ENCODE results near the gene UNC5B.
"Not testable (repeated sequence)": the region's sequence is repeated elsewhere in the genome, so short reads cannot be mapped to it uniquely, and the experiment has no call there.

Gene UNC5B

DNA sequence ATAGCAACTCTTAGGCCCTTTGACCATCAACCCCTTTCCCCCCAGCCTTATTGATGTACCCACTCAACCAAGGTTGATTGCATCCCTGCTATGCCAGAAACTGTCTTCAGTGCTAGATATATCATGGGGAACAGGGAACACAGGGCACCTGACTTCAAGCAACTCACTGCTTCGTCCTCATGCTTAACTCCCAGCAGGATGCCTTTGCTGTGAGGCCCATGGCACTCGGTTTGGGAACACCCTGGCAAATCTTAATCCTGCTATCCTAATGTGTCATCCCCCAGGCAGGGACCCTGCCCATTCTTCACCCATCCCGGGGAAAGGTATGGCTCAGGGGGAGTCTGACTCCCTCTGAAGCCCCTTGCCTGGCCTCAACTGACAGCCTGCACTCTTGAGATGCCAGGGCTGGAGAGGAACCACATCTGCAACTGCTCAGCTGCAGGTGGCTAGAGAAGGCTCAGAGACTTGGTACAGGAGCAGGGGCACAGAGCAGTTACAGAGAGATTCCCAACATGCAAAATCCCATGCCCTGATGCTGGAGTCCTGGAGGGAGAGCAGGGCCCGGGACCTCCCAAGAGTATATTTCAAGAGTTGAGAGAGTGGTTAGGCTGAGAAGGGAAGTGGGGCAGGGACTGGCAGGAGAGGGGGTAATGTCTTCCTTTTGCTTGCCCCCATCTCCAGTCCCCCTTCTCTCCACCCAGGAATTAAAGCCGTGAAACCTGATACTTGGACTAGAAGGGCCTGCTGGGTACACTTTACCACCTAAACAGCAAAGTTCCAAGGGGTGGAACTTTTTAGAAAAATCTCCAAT is 2.4 kb upstream of the UNC5B start:
- no peak for DNase-seq

DNA sequence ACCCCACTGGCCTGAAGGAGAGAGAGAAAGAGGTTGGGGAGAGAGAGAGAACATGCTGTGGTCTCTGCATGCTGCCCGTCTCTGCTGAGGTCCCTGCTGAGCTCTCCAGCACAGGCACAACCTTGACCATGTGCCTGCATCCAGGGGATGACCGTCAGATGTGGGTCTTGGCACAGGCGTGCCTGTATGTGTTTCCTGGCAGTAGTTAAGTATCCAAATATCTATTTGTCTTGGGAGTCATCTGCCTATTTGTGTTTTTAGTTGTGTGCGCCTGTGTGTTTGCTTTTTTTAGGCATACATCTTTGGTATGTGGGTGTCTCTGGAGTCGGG is 1.9 kb upstream of the UNC5B start:
- DNase-seq = no peak

DNA sequence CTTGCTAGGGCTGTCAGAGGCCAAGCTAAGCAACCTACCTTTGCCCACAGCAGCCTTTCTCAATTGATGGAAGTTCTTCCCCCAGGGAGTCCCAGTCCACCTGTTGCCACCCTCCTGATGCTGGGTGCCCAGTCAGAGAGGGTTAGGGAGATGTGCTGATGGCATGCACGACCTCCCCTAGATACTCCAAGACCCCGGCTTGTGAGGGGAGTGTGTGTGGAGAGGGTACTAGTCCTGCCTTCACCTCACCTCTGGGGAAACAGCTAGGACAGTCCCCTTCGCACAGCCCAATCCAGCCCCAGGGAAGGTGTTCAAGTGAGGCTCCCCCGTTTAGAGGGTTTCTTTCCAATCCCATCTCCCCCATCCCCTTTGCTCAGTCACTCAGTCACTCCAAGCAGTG is 1.3 kb upstream of the UNC5B start:
- DNase-seq = no peak

DNA sequence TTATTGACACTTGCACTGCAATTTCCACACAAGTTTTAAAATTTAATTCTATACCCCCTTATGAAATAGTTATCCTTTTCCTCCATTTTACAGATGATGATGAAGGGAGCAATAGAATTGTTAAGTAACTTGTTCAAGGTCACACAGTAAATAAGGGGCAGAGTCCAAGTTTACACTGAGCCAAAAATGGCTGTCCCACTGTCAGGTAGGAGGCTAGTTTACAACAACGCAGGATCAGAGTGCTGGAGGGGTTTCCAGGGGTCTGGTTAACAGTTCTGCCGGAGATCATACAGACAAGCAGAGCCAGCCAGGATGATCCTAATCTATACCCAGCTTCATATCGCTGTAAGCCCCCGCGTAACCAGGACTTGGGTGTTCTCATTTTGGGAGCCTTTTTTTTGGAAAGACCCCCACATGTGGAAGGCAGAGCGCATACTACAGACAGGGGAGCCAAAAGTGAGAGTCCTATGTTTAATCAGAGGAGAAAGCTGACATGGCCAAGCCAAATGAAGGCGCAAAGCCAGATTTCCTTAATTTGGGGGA is 524 bp upstream of the UNC5B start:
- no peak for DNase-seq

DNA sequence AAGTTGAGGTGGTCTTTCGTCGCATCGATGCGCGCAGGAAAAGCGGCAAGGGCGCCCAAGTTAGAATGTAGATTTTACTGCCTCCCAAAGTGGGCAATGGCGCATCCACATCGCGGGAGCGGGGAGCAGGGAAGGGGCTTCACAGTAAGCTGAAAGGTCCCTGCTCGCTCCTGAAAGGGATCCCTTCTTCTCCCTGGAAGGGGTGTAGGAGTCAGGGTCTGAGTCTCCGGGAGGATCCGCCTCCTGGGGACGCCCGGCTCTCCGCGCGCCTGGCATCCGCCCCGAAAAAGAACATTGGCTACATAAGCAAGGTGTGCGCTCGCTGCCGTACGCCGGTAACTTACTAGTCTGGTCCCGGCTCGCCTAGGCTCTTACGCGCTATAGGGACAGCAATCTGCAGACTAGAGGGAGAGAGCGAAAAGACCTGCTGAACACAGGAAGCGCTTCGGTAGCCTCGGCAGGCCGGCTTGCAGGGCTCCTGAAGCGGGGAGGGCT is 804 bp downstream of the UNC5B start:
- DNase-seq = peak; percentile 49

DNA sequence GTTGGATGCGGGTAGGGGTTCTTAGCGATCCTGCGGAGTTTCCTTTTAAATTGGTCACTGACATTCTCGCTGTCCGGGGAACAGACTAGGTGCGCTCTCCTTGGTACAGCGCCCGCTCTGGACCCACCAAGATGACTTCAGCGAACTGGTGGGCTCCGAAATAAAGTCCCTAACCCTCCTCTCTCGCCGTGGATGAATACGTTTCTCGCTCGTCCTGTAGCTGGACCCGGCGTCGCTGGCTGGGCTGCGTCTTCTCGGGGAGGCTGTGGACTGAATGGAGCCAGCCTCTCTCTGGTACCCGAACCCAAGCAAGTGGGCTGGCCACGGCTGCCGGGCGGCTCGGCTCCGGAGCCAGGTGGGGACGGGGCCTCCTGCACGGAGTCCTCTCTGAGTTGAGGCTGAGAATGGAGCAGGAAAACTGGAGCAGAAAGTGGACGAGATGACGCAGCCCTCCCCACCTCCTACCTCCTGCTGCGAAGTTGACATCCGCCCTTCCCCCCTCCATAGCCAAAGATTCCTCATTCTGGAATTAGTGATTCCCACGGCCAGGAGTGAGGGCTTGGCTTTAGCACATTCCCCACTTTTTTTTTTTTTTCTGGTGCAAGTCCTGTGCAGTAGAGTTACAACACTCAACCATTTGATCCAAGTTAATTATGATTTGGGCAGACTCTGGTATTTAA is 1.5 kb downstream of the UNC5B start:
- DNase-seq = peak; percentile 81

DNA sequence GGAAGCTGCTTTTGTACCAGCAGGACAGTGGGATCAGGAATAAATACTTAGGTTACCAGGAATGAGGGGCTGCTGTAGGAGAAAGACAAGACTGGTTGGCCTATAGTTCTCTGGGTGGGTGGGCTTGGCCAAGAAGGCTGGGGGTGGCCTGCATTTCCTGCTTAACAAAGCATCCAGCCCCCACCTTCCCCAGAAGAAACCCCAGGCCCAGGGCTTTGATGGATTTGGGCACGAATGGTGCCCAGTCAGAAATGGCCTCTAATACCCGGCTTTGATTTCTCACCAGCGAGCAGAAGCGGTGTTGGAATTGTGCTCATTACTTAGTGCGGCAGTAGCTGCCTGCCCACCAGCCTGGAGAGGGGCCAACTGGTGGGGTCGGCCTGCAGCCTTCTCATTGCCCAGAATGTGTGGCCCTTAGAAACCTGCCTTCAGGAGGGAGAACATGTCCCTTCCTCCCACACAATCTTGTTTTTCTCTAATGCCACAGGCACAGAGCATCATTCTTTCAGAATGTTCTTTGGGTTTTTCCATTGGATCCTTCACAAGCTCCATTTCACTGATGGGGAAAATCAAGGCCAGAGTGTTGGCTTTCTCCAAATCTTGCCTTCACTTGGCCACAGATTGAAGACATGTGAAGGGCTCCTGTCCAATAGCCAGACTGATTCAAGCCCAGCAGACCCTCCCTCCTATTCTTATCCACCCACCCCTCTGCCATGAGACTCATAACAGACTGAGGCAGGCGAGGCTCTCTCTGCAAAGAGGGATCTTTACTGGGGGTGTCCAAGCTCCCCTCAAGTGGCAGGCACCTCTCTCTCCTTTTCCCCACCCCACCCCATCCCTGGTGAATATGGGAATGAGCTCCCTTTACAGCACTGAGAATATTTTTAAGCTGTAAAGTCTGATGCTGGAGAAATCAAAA is 2.5 kb downstream of the UNC5B start:
- no peak for DNase-seq

DNA sequence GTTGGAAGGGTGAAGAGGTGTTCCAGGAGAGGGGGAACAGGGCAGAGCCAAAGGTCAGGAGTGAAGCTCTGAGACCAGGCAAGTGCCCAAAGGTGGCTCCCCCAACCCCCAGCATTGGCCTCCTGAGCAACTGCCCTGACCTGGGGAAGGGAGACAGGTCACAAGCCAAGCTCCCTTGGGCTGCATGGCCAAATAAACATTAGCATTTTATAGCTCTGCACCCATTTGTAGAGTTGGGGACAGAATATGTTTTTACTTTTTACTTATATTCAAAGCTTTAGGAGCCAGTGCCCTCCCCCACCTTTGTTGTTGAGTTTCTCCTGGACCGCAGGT is 4.0 kb downstream of the UNC5B start:
- DNase-seq = no peak

DNA sequence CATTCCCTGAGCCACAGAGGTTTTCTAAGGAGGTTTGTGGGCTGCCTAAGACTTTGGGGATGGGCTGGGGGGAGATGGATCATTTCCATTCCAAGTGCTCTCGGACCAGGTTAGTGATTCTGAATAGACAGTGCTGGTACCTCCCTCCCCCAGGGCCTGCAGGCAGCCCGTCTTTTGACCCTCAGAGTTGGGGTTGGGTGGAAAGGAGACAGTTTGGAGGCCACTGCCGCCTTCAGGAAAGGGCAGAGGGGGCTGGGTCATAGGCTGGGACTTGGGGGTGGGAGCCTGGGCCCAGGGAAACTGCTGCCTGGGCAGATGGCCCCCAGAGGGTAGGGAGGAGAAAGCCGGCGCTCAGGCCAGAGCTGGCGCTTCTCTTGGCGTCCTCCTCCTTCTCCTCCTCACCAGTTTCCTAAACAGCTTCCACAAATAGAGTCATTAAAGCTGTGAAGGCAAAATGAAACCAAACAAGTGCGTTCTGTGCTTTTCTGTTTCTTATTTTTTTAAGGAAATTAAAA is 4.4 kb downstream of the UNC5B start:
- DNase-seq = no peak

DNA sequence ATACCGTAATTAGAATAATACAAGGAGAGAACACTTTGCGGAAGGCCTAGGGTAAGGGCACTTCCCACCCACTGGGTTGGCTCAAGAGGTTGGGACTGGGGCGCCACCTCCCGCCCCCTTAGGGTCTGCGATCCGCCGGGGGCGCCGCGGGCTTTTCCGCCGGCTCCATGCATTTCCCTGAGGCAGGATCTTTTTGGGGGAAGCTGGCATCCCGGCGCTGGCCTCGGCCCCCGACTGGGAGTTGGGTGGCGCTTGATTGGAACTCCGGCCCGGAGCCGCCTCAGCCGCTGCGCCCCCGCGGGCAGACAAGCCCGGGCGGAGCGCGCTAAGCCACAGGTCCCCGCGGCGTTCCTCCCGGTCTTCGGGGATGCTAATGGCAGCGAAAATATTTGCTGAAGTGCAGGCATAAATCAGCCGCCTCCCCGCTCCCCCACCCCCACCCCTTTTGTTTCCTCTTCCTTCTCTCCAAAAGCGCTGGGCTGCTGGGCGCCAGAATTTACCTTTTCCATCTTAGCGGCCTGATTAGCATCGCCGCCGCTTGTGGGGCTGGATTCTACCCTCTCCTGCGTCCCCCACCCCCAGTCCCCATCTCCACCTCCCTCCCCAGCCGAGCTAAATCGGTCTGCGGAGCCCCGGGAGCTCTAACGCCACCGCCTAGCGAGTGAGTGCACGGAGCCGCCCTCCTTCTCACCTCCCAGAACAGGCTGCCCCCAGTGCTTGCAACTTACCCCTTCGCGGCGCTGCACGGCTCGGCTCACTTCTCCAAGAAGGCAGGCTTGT is 5.1 kb downstream of the UNC5B start:
- DNase-seq = peak; percentile 21

DNA sequence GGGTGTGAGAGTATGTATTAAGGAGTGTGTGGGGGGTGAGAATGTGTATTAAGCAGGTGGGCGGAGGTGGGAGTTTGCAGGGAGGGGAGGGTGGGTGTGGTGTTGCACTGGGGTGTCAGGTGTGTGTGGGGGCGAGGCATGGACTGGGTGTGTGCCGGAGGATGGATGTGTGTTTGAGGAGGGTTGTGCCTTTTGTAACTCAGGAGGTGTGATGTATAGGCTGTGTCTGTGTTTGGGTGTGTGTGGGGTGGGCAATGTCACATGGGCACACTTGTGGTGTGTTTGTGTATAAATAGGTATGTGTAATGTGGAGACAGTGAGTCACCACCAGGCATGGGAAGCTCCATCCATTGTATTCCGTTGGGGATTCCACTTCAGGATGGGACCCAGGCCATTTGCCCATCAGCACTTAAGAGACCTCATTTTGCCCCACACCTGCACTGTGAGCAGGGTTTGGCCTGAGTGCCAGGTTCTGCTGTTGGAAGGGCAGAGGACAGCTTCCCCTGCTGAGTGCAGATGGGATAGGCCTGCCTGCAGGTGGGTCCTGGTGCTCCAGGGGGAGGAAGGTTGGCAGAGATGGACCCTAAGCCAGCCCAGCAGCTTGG is 5.8 kb downstream of the UNC5B start:
- DNase-seq = peak; percentile 53

DNA sequence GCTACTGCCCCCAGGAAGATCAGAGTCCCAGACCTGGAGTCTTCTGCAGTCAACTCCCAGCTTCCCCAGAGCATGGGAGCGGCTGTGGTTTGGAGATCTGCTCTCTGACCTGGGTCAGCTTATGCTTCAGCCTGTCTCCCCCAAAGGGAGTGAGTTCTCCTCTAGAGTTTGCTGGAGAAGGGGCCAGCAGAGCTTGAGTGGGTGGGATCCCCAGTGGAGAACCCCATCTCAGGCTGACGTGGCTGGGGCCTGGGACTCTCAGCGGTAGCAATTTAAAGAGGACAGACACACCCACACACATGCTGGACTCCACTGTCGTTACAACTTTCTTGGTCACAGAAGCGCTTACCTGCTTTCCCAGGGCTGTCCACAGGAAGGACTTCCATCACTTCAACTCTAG is 6.3 kb downstream of the UNC5B start:
- DNase-seq = no peak

DNA sequence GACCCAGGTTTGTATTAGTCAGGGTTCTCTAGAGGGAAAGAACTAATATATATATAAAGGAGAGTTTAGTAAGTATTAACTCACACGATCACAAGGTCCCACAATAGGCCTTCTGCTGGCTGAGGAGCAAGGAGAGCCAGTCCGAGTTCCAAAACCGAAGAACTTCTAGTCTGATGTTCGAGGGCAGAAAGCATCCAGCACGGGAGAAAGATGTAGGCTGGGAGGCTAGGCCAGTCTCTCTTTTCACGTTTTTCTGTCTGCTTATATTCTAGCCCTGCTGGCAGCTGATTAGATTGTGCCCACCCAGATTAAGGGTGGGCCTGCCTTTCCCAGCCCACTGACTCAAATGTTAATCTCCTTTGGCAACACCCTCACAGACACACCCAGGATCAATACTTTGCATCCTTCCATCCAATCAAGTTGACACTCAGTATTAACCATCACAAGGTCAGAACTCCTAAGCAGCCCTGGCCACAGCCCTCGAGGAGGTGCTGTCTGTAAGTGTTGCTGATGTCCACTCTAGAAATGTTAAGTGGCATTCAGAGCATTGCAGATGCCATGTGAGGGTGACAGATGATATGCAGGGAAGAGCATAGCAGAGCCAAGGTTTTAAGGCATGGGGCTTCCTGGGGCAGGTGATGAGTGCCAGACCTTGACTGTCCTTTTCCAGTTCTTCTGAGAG is 7.0 kb downstream of the UNC5B start:
- DNase-seq = not testable (repeated sequence)

DNA sequence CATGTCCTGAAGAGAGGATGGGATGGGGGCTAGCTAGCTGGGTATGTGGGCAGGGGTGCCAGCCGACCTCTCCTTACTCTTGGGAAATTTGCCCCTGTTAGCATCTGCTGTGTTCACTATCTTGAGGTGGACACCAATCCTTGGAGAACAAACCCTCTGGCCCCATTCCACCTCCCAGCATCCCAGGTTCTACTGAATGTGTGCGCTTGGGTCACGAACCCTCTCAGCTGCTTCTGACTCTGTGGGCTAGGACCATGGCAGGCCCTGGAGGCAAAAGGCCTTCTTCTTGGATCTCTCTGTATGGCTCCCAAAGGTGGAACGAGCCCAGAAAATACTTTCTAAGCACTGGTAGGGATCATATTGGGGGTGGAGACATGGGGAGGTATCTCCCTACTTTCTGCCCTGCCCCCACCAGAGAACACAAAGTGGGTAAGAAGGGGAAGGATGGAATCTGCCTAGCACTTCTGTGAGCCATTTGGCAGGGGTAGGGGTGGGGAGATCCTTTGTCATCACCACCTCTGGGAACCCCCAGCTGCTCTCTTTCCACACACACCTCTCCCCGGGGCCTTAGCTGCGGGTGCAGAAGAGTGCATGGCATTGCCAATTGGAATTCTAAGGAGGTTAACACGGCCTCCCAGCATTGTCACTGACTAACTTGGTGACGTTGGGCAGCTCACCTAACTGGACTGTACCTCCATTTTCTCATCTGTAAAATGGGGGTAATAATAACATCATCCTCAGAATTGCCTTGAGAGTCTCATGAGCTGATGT is 7.7 kb downstream of the UNC5B start:
- no peak for DNase-seq

DNA sequence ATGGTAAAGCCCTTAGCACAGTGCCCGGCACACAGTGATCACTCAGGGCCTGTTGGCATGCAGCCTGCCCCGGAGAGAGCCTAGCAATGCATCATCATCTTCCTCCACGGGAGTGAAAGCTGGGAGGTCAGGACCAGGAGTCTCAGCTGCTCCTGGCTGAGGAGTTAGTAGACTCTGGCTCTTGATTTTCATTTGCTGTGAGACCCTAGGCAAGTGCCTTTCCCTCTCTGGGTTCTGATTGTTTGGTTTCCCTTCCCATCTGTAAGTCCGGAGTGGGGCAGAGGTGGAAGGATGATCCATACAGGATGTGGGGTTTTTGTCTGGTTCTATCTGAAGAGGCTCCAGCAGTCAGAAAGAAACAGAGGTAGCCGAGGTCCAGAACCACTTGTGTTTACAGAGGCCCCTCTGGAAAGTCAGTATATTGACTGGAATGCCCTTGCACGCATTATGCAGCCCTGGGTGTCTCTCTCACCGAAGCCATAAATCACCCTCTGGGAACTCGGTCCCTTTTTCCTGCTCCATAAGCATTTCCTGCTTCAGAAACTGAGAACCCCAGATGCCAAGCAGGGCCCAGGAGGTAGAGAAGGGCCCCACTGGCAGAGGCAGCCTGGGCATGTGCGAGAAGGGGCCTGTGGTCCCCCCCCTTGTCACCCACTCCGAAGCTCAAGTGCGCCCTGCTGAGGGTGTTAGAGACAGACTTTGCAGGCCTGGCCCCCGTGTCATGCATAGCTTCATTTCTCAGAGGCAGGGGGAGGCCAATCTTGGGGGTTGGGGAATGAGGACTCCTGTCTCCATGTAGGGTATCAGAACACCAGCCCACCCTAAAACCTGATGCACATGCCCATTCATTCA is 8.5 kb downstream of the UNC5B start:
- DNase-seq = no peak

DNA sequence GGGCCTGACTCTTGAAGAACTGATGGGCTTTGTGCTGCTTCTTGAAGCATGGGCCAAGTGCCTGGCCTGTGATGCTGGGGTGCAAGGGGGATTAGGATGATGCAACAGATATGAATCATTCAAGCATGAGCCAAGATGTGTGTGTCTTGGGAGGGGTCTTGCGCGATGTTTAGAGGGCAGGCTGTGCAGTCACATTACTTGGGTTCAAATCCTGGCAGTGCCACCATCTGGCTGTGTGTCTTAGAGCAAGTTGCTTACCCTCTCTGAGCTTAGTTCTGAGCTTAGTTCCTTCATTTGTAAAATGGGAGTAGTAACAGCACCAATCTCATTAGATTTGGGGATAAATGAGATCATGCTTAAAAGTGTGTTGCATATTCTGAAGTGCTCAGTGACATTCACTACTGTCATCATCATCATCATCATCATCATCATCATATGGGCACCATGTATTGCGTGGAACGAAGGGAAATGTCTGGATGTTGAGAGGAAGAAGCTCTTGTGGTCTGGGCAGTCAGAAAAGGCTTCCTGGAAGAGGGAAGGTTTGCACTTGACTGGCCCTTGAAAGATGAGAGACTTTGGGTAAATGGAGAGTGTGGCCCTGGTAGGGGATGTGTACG is 9.3 kb downstream of the UNC5B start:
- DNase-seq = no peak

DNA sequence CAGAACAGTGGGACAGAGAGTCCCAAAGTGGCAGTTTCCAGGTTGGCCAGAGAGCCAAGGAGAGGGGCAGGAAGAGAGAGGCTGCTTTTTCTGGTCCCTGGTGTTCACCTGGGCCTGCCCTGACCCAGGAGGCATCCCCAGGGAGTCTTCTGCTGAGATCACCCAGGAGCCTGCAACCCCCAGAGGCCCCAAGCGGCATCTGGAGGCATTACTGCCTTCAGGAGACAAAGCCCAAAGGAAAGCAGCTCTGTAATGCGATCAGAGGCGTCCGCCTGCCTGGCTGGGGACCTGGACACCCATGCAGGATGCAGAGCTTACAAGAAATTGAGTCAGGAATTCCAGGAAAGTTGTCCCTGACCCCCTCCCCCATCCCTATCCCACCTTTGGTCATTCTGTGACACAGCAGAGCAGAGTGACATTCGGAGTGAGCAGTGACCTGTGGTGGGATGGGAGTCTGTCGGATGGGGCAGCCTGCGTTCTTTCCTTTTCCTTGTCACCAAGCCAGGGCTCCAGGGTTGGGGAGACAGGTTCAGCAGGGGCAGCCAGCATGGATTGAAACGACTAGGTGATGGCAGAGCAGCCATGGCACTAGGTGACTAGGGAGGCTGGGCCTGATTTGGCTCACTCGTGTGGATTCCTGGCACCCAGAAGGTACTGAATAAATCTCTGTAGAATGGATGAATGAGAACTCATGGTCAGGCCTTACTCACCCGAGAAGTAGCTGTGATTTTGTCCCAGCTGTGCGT is 10.4 kb downstream of the UNC5B start:
- no peak for DNase-seq
